Measurements from ENCODE around the gene HSPB3. TPM values are rescaled to one million over a fixed set of nuclear protein-coding genes. Genes with fewer than 3 reads are reported as not detected.

HSPB3 gene
- total RNA-seq, 2 donors from 2014 or later = not detected

GRCh38 chr5:54443270-54443669 is 12.2 kb upstream of the HSPB3 start:
- TF ChIP-seq CTCF (conservative IDR thresholded peaks at IDR 0.05) = peak; percentile 75
- Histone ChIP-seq H3K9me3 (ENCODE audit: control insufficient read depth, low read length) (peaks cover 7% of the 10 kb centered on the region), H3K9ac (ENCODE audit: extremely low read depth, low read length, poor library complexity, severe bottlenecking) (no peak overlapping the region), H3K36me3 (ENCODE audit: control insufficient read depth, insufficient read depth, low read length) (no peaks in the 10 kb centered on the region), H3K27me3 (ENCODE audit: control insufficient read depth, insufficient read depth, low read length, poor library complexity, severe bottlenecking) (no peaks in the 10 kb centered on the region), H3K27ac (ENCODE audit: low read depth, low read length) (no peak overlapping the region), H3K4me3 (ENCODE audit: low read length) (no peak overlapping the region), H3K4me1 (ENCODE audit: control insufficient read depth, insufficient read depth, low read length) (no peaks in the 10 kb centered on the region)
- Mint-ChIP-seq H3K4me3 (no peak overlapping the region), H3K36me3 (ENCODE audit: low read depth) (no peaks in the 10 kb centered on the region), H3K4me1 (peaks cover 6% of the 10 kb centered on the region), H3K9me3 (peaks cover 8% of the 10 kb centered on the region), H3K27ac (no peak overlapping the region), H3K27me3 (ENCODE audit: insufficient read depth) (peaks cover 2% of the 10 kb centered on the region)
- DNase-seq = no peak

- H3K9me3 ChIP-seq (ENCODE audit: control insufficient read depth, low read length) = peaks cover 7% of the 10 kb centered on the region
- Mint-ChIP-seq H3K27me3 (ENCODE audit: insufficient read depth) (peaks cover 2% of the 10 kb centered on the region), H3K27ac (no peak overlapping the region), H3K9me3 (peaks cover 8% of the 10 kb centered on the region), H3K36me3 (ENCODE audit: low read depth) (no peaks in the 10 kb centered on the region), H3K4me1 (peaks cover 6% of the 10 kb centered on the region), H3K4me3 (no peak overlapping the region)
- no peak overlapping the region for H3K27ac ChIP-seq (ENCODE audit: low read depth, low read length)
- no peaks in the 10 kb centered on the region for H3K36me3 ChIP-seq (ENCODE audit: control insufficient read depth, insufficient read depth, low read length)
- WGBS, 2 experiments (ENCODE audit: insufficient coverage in 1 of 2, insufficient read length in 1 of 2) = 74 to 100% methylated on average over 2 of the region's 2 CpGs
- H3K4me1 ChIP-seq (ENCODE audit: control insufficient read depth, insufficient read depth, low read length) = no peaks in the 10 kb centered on the region
- DNase-seq = no peak
- no peak for TF ChIP-seq CTCF (conservative IDR thresholded peaks at IDR 0.05)
- no peaks in the 10 kb centered on the region for H3K27me3 ChIP-seq (ENCODE audit: control insufficient read depth, insufficient read depth, low read length, poor library complexity, severe bottlenecking)
- H3K4me3 ChIP-seq (ENCODE audit: low read length) = no peak overlapping the region
- H3K9ac ChIP-seq (ENCODE audit: extremely low read depth, low read length, poor library complexity, severe bottlenecking) = no peak overlapping the region
These were observed 9.7 kb upstream of the HSPB3 start for GRCh38 chr5:54445691-54446378.

GRCh38 chr5:54446379-54446732 is 9.1 kb upstream of the HSPB3 start:
- H3K36me3 Mint-ChIP-seq (ENCODE audit: low read depth) = no peaks in the 10 kb centered on the region
- H3K4me1 Mint-ChIP-seq = peaks cover 6% of the 10 kb centered on the region
- Histone ChIP-seq H3K9ac (ENCODE audit: extremely low read depth, low read length, poor library complexity, severe bottlenecking) (no peak overlapping the region), H3K4me3 (ENCODE audit: low read length) (no peak overlapping the region), H3K27me3 (ENCODE audit: control insufficient read depth, insufficient read depth, low read length, poor library complexity, severe bottlenecking) (no peaks in the 10 kb centered on the region), H3K4me1 (ENCODE audit: control insufficient read depth, insufficient read depth, low read length) (no peaks in the 10 kb centered on the region), H3K9me3 (ENCODE audit: control insufficient read depth, low read length) (peaks cover 7% of the 10 kb centered on the region), H3K27ac (ENCODE audit: low read depth, low read length) (no peak overlapping the region), H3K36me3 (ENCODE audit: control insufficient read depth, insufficient read depth, low read length) (no peaks in the 10 kb centered on the region)
- no peak for TF ChIP-seq CTCF (conservative IDR thresholded peaks at IDR 0.05)
- WGBS, 2 experiments (ENCODE audit: insufficient coverage in 1 of 2, insufficient read length in 1 of 2) = 96 to 100% methylated on average over 3 of the region's 3 CpGs
- peaks cover 8% of the 10 kb centered on the region for H3K9me3 Mint-ChIP-seq
- no peak for DNase-seq
- H3K4me3 Mint-ChIP-seq = no peak overlapping the region
- H3K27ac Mint-ChIP-seq = no peak overlapping the region
- H3K27me3 Mint-ChIP-seq (ENCODE audit: insufficient read depth) = peaks cover 2% of the 10 kb centered on the region
